Stimulated activated CD4-positive, alpha-beta T cell treated with anti-CD3 and anti-CD28 coated beads, Interleukin-15, amount 100 ng/mL, for 48 hours (primary cell): ENCODE results near the gene KISS1.
A peak's percentile ranks its signal among the peaks of the same experiment; 100 is the strongest.

Source experiments
- DNase-seq, 2 donors: peaks; one replicate each; pipeline ENCODE4 v3.0.0-alpha.2; 2020; ENCODE audit warnings: low read depth in 2 of 2

Gene KISS1

GRCh38 chr1:204218552-204218951, 22.3 kb upstream of the KISS1 start:
- no peak for DNase-seq

GRCh38 chr1:204217648-204218000, 21.3 kb upstream of the KISS1 start:
- no peak for DNase-seq

DNA sequence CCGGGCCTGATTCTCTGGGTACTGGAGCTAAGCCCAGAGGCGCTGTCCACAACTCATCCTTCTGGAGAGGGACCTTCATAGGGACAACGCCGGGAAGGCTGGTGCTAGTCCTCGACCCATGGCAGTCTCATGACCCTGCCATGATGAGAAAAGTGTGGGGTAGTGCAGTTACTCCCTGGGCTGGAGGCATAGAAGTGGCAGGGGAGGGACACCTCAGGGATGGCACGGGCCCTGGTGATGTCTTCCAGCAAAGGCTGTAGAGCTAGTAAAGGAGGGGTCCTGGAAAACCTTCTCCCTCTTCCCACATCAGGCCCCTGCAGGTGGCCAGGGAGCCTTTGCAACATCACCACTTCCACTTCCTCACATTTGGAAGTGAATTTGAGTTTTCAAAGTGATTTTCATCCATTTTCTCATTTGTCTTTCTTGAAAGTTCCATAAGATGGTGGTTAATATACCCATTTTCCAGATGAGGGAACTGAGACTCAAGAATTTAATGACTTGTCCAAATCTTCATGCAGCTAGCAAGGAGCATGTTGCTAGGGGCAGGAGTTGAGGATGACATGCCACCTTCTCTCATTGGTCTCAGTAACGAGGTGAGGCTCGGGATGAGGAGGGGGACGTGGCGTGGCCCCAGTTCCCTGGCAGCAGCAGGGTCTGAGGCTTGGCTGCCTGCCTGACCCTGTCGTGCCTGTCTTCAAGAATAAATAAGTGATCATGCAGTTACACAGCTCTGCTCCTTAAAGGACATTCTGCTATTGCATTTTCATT, 20.8 kb upstream of the KISS1 start:
- no peak for DNase-seq

- DNase-seq: no peak
Observed at GRCh38 chr1:204216236-204216635, 19.9 kb upstream of the KISS1 start.

DNA sequence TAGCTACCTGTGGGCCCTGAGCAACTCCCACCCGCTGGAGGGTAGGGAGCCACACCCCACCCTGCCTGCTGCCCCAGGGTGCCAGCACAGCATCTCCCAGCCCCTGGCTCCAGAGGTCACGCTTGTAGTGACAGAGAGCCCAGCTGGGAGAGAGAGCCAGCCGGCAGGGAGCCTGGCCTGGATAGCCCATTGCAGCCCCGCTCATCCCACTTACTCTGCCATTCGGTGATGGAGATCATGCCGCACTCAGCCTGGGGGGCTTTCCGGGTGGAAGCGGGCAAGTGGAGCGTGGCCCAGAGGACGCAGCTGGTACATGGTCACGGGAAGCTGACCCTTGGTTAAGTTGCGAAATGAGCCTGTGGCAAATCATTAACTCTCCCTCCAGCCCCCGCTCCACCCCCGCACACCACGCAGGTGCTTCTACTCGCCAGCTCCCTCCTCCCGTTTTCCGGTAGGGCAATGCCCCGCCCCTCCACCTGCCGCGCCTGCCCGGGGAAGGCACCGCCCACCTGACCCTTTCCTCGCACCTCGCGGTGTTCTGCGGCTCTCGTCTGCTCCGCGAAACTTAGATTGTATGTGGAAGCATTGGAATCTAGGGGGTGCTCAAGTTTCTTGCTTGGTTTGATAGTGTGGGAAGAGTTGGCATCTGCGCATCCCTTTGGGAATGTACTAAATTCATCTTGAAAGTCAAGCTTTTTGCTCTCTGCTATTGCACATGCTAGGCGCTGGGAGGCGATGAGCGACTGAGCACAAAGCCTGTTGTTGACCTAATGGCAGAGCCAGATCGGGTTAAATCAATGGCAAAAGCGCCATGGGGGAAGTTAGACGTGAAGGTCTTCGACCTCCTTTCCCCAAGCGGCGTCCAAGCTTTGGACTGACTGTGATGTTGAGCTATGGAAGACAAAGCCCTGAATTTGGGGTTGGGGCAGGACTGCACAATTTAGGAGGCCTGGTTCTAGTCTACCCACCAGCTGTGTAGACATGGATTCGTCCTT, 17.7 kb upstream of the KISS1 start, which contains the start of gene GOLT1A:
Gene GOLT1A (minus strand): TSS at position 321 of the 995 bp plus-strand sequence. CDS start 82 bp downstream, at position 239.
- DNase-seq: peak; percentile 18 to 47

GRCh38 chr1:204212715-204213114, 16.4 kb upstream of the KISS1 start:
- no peak for DNase-seq

DNA sequence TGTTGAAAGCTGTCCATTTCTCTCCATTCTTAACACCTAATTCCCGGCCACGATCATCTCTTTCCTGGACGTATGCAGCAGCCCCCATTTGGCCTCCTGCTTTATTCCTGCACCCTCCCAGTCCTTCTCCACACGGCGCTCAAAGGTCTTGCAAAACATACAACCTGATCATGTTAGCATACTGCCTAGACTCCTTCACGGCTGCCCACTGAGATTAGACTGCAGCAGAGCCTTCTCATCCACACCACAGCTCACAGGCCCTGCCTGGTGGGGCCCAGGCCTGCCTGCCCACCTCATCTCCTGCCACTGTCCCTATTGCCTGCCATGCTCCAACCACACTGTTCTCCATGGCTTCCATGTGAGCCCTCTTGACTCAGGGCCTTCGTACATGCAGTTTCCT, 14.8 kb upstream of the KISS1 start:
- DNase-seq: no peak

DNA sequence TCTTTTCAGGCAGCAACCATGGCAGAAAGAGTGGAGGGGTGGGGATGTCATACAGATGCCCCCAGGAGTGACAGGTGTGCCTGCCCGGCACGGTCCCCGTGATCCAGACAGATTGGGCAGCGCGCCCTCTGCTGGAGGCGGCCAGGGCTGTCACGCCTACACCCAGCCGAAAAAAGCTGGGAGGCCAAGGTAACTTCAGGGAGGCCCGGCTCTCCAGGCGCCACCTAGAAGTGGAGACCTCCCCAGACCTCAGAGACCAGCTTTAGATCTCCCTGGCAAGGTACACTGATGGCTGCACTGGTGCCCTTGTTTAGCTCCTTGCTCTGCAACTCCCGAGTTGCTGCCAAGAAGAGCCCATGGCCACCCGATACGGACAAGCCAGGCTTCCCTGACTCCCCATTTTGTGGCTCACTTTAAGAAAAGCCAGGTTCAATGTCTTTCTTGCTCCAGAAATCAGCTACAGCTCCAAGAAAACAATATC, 10.9 kb upstream of the KISS1 start:
- DNase-seq: peak; percentile 50 to 68

DNA sequence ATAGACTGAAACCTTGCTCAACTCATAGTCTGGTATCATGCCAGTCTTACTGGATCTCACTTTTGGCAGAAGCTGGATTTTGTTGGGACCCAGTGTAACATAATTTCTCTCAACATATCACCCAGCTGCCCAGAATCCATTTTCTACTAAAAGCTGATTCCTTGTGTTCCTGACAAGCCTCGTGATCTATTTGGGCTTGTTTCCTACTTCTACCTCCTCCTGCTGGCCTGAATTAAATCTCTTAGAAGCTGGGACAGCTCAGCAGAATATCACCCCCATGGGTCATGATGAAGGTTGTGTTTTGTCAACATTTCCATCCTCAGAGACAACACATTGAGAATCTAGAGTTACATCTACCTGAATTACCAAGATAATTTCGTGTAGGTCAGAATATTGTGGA, 9.8 kb upstream of the KISS1 start:
- DNase-seq: no peak

DNA sequence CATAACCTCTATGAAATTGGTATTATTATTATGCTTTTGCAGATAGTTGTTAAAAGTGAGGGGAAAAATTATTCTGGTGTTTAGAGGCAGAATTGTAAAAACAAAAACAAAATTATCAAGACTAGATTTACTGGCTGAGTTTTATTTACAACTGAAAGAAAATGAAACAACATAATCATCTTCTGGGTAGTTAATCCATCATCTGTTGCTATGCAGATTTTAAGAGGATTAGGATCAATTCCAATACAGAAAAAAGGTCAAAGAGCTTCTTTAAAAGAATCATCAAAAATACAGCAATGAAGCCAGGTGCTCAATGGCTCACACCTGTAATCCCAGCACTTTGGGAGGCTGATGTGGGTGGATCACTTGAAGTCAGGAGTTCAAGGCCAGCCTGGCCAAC, 9.2 kb upstream of the KISS1 start:
- DNase-seq: no peak

DNA sequence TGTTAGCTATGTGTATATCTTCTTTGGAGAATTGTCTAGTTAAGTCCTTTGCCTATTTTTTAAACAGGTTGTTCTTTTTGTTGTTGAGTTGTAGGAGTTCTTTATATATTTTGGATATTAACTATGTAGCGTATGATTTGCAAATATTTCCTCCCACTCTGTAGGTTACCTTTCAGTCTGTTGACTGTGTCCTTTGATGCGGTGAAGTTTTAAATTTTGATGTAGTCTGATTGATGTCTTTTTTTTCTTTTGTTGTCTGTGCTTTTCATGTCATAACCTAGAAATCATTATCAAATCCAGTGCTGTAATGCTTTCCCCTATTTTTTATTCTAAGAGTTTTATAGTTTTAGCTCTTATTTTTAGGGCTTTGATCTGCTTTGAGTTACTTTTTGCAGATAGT, 8.7 kb upstream of the KISS1 start:
- DNase-seq: no peak

DNA sequence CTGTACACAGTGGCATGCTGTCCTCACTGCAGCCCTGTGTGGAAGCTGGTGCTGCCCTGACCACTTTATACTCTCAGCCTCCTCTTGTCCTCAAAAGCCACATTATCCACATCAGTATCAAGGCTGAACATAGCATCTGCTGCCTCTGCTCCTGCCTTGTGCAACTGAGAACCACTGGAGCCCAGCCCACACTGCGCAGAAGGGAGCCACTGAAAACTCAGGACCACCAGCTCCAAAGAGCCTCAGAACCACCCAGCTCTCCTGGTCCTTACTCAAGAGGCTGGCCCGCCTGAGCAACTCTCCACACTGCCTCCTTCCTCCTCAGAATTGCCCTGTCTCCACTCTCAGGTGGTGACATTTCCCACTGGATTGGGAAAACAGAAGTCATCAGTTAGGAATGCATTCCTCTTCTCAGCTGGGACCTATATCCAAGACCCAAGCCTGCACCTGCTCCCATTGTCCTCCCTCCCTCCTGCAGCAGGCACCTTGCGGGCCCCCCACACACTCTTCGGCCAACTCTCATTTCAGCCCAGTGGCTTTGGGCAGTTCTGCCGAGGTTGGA, 7.0 kb upstream of the KISS1 start:
- DNase-seq: no peak

DNA sequence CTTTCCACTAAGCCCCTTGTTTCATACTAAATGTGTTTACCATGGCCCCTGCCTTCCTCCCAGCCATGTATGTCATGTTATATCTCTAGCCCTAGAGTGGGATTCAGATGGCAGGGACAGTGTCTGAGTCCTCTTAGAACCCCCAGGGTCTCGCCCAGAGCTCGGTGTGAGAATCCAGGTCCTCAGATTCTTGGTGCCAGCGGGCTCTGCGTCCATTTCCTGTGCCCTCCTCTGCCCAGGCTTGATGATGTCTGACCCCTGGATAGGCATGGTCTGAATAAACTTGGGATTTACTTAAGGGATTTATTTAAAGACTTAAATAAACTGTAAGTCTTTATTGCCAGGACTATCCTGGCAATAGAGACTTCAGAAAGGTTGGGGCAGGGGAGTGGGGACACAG, 6.2 kb upstream of the KISS1 start:
- DNase-seq: no peak

GRCh38 chr1:204201348-204202040, 5.2 kb upstream of the KISS1 start:
- no peak for DNase-seq

GRCh38 chr1:204199579-204199978, 3.3 kb upstream of the KISS1 start:
- no peak for DNase-seq

DNA sequence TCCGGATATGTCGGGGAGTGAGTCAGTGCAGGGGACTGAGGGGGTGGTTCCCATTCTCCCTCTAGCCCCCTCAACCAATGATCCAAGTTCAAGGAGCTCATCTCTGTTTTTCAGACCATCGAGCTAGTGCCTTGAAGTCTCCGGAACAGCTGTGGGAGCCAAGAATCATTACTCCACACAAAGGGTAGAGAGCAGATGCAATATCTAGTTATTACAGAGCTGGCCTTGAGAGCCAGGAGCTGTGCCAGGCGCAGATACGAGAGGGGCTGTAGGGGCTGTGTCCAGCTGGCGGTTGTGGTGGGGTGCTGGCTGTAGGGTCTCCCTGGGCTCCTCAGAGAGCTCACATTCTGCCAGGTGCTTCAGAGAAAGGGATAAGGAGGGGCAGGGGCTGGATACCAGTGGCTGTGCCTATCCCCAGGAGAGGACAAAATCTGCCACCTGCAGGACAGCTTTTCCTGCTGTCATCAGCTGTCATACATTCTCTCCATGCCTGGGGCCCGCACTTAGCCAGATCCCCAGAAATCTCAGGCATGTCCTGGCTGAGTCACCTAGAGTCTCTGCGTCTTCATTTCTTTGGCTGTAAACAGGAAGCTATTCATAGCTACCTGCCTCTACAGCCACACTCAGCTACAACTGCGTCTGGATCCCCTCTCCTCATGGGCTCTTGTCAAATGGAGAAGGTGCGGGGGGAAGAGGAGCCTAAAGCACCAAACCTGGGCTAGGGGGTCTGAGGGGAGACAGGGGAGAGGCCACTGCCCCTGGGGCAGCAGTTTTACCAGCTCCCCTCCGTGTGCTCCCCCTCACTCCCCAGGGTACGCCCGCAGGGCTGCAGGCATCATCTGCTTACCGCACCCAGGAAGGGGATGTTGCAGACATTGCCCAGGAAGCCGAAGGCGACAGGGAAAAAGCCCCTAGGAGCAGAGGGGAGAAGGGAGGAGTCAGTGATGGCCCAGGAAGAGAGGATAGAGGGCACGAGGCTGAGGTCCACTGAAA, 2.4 kb upstream of the KISS1 start:
- no peak for DNase-seq

- DNase-seq: no peak
Observed at GRCh38 chr1:204197068-204197467, 777 bp upstream of the KISS1 start.

GRCh38 chr1:204194771-204195170, 1.5 kb downstream of the KISS1 start:
- DNase-seq: no peak

- no peak for DNase-seq
Observed at GRCh38 chr1:204194080-204194479, 2.2 kb downstream of the KISS1 start.

DNA sequence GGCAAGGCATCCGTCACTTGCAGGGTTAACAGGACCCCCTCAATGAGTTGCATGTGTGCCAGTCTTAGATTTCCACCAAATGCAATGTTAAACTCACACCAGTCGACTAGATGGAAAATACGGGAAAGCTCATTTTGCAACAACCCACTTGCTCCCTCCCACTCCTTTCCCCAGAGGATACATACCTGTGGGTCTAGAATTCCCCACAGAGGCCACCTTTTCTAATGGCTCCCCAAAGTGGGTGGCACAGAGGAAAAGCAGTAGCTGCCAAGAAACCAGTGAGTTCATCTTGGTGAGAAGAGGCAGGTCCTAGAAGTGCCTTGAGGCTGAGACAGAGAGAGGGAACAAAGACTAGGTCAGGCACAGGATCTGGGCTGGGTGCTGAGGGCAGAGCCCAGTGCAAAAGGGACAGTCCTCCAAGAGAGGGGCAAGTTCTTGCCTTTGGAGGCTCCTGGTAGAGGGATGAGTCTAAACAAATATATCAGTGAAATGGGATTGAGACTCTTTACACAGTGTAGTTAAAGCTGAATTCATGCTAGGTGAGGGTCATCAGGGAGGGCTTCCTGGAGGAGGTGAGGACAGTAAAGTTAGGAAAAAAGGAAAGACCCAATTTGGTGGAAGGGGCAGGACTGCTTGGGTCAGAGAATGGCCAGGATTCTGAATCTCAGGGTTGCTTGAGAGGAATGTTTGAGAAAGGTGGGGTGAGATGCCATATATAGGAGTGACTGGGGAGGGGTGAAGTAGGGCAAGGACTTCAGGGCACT, 3.5 kb downstream of the KISS1 start:
- DNase-seq: no peak
